SKM-1 (cell line): ENCODE data around the gene ALX3.
"Not testable (repeated sequence)": the region's sequence is repeated elsewhere in the genome, so short reads cannot be mapped to it uniquely, and the experiment has no call there.

Experiments
- DNase-seq: peaks from one replicate; lab custom pipeline; 2025; ENCODE audit not compliant: unreplicated experiment; lab: John Stamatoyannopoulos, UW

Gene ALX3

DNA sequence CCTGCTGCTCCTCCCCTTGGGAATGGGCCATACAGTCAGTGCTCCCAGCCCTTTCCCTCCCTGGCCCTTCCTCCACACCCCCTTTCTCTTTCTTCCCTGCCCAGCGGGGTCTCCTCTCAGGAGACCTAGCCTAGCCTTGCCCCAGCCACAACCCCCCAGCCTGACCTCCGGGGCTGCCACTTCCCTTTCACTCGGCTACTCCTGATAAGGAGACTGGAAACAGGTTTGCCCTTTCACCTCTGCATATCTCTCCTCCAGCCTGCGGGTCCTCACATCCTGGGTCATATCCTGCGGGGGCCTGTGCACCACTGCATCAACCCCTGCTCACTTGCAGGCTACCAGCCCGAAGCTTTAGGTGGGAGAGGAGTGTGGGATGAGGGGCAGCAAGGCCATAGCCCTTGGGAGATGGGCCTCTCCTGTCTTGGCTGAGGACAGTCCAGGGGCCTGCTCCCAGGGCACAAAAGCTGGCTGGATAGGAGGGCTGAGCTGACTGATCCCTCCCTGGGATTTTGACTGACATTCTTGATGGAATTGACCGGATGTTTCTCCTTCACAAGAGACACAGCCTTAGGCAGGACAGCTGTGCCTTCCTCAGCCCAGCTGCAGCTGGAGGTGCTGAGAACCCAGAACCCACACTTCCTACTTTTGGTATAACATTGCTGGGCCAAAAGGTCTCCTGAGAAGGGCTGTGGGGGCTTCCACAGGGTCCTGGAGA is 19.2 kb upstream of the ALX3 start:
- DNase-seq = no peak

GRCh38 chr1:110088739-110089316 is 18.4 kb upstream of the ALX3 start:
- DNase-seq = no peak

DNA sequence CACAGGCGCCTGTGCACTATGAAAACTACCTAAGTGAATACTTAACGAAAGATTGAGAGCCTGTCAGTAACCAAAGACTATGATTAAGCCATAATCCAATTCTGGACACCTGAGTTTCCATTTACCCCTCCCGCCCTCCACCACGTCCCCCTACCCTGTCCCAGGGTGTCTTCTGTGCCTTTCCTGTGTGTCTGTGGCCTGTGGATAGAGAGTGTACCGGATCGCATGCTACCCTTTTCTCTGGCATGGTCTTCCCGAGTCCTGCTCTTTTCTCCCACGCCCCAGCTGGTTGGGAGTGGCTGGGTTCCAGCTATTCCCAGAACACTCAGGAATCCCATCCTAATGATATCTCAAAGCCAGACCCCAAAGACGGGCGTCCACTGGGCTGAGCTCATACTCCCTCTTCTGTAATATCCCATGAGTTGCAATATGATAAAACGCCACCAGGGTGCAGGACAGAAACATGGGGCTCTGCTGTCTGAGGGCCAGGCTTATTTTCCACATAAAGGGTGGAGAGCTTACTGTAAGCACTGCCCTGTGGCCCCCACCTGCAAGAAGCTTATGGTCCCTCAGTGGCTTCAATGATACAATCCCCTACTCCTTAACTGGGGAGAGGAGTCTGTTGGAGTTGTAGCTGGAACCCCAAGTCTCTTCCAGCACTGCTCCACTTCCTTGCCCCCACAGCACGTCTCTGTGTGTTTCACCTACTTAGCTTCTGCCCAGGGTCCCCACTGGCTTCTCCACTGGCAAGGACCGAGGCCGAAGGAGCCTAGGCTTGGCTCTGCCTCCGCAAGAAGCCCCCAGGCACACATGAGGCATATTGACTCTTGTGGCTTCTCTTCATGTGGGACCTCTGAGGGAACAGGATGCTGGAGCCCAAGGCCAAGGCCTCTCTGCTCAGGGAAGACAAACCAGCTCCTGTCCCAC is 17.6 kb upstream of the ALX3 start:
- DNase-seq = peak; percentile 47

DNA sequence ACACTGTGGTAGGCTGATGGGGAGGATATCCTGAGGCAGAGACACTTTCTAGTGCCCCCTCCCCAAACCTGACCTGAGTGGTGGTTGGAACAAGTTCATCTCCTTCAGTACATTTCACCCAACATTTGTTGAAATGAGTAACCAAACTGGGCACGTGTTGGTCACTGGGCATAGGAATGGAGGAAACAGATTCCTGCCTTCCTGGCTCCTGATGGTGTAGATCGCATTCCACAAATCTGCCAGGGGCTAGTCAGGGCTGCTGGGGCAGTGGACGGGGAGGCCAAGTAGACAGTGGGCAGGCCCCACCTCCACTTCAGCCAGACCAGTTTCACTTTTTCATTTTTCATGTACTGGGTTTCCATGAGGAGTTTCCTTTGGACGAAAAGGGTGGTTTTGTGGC is 16.5 kb upstream of the ALX3 start:
- no peak for DNase-seq

GRCh38 chr1:110085671-110086070 is 15.2 kb upstream of the ALX3 start:
- no peak for DNase-seq

DNA sequence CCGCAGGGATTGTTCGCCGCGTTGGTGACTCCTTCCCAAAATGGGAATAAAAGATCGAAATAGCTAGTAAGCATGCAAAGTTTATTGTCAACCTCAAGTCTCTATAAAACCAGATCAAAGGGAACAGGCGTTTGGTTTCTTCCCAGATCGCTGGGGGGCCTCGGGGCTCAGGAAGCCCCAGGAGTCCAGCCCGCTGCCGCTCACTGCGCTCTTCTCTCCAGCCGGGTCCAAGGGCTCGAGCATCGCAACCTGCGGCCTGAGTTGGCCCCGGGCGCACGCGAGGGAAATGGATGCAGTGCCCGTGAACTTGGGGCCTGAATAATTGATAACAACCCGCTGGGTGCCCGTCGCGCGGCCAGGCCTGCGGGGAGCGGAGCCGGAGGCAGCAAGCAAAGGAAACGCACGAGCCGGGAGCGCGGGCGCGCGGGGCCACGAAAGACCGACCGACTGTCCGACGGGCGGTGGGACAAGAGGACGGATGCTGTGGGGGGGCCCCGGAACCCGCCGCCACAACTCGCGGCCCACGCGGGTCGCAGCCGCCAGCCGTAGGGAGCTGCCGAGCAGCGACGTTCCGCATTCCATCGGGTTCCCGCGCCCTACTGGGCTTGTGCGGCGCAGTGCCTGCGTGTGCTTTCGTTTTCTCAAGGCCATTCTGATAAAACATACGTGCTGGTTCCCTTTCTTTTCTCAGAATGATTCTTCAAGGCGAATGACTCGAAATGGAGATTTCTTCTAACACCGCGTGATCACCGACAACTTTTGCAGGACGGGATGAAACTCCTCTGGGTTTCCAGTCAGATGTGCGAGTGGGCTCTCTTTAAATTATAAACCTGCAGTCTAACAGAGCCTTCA is 14.0 kb upstream of the ALX3 start:
- no peak for DNase-seq

DNA sequence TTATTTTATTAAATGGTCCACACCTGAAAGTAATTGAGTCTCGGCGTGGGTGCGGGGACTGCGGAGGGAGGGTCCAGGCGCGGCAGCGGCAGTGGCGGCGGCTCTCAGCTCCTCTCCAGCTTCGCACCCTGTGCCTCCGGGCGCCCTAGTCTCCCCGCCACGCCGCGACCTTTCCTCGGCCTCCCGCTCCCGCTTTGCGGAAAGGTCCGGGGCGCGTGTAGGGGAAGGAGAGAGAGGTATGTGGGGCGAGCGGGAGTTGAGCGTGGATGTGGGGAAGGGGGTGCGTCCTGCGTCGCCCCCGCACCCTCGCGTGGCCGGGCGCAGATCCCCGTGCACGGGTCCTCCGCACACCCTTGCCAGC is 13.4 kb upstream of the ALX3 start:
- DNase-seq = no peak

GRCh38 chr1:110083061-110083865 is 12.8 kb upstream of the ALX3 start:
- DNase-seq = no peak

DNA sequence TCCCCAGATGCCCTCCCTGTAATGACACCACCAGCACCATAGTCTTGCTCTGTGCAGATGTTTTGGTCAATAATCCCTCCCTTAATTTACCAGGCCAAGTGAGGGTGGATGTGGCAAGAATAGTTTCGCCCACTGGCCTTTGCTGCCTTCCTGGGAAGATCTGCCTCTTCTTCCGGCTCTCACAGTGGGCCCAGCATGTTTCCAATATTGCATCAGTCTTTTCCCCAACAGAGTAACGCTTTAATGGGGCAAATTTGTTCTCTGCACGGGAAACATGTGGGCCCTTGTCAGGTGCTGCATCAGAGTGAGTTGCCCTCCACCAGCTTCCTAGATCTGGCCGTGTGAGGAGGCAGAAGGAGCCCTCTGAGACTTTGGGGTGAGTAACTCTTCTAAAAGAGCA is 12.0 kb upstream of the ALX3 start:
- DNase-seq = no peak

DNA sequence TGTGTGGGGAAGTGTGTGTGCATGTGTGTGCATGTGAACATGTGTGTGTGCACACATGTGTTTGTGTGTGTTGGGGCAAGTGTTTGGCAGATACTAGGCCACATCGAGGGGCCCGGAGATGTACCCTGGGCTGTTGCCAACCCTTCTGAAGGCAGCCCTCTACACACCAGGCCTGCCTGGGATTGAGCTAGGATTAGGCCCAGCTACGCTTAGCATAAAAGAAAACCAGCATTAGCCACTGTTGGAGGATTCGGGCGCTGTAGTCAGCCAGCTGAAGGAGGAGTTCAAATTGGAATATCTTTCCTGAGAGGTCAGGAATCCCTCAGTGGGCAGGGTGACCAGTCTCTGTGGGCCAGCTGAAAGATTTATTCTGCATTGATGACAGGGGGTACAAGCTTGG is 10.6 kb upstream of the ALX3 start:
- DNase-seq = no peak

DNA sequence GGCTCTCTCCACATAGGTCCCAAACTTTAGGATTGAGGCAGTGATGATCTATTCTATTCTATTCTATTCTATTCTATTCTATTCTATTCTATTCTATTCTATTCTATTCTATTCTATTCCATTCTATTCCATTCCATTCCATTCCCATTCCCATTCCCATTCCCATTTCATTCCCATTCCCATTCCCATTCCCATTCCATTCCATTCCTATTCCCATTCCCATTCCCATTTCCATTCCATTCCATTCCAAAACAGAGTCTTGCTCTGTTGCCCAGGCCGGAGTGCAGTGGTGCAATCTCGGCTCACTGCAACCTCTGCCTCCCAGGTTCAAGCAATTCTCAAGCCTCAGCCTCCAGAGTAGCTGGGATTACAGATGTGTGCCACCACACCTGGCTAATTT is 9.5 kb upstream of the ALX3 start:
- not testable (repeated sequence) for DNase-seq

DNA sequence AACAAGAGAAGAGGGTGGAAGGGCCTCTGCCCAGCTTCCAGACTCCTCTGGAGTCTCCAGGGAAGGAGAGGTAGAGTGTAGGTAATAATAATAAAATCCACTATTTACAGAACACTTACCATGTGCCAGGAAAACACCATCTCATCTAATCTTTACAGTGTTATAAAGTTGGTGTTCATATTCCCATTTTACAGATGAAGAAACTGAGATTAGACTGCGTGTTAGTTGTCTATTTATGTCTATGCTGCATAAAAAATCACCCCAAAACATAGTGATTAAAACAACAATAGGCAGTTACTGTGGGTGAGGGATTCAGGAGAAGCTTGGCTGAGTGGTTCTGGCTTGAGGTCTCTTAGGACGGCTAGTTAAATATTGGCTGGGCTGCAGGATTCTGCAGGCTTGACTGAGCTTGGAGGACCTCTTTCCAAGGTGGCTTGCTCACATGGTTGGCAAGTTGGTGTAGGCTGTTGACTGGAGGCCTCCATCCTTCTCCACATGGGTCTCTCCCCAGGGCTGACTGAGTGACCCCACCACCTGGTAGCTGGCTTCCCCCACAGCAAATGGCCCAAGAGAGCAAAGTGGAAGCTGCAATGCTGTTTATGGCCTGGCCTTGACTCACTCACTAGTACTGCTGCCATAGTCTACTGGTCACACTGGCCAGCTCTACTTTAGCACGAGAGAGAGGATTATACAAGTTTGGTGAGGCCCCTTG is 6.5 kb upstream of the ALX3 start:
- no peak for DNase-seq

- no peak for DNase-seq
Measured at GRCh38 chr1:110074166-110074565, 3.7 kb upstream of the ALX3 start.

- DNase-seq = no peak
Measured at GRCh38 chr1:110070282-110070669, 196 bp downstream of the ALX3 start.

- DNase-seq = no peak
Measured at GRCh38 chr1:110069404-110070281, 829 bp downstream of the ALX3 start.

GRCh38 chr1:110068646-110069403 is 1.6 kb downstream of the ALX3 start:
- no peak for DNase-seq

- DNase-seq = no peak
Measured at GRCh38 chr1:110067893-110068645, 2.4 kb downstream of the ALX3 start.
